GM19043 (cell line): ENCODE data around the gene KIF6.
"Not testable (repeated sequence)": the region's sequence is repeated elsewhere in the genome, so short reads cannot be mapped to it uniquely, and the experiment has no call there.

ENCODE experiments used
- ATAC-seq: cut with Tn5 transposase; IDR thresholded peaks from one replicate; pipeline ENCODE4 v1.9.1; 2021; ENCODE audit warnings: low read depth; ENCODE audit not compliant: unreplicated experiment

The KIF6 gene

DNA sequence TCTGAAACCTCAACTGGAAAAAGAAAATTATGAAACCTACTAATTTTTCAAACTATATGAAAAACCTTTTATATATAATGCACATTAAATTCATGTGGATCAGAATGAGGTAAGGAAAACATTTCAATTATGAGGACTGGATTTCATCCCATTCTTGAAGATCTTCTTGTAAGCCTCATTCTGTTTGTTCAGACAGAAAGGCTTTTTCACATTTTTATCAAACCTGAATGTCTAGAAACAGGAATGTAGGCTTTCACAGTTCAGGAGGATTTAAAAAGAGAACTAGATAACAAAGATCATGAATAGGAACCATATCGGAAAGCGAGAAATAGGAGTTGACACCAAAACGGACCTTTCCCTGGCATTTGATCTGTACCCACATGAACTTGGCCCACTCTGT is 210.2 kb downstream of the KIF6 start:
- no peak for ATAC-seq

DNA sequence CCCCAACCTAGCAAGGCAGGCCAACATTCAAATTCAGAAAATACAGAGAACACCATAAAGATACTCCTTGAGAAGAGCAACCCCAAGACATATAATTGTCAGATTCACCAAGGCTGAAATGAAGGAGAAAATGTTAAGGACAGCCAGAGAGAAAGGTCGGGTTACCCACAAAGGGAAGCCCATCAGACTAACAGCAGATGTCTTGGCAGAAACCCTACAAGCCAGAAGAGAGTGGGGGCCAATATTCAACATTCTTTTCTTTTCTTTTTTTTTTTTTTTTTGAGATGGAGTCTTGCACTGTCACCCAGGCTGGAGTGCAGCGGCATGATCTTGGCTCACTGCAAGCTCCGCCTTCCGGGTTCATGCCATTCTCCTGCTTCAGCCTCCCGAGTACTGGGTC is 215.4 kb downstream of the KIF6 start:
- not testable (repeated sequence) for ATAC-seq

DNA sequence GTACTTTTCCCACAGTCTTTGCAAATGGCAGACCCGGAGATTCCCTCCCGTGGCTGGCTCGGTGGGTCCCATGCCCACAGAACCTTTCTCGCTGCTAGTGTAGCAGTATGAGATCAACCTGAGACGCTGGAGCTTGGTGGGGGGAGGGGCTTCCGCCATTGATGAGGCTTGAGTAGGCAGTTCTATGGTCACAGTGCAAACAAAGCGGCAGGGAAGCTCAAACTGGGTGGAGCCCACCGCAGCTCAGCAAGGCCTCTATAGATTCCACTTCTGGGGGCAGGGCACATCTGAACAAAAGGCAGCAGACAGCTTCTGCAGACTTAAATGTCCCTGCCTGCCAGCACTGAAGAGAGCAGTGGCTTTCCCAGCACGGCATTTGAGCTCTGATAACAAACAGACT is 216.7 kb downstream of the KIF6 start:
- ATAC-seq: no peak

DNA sequence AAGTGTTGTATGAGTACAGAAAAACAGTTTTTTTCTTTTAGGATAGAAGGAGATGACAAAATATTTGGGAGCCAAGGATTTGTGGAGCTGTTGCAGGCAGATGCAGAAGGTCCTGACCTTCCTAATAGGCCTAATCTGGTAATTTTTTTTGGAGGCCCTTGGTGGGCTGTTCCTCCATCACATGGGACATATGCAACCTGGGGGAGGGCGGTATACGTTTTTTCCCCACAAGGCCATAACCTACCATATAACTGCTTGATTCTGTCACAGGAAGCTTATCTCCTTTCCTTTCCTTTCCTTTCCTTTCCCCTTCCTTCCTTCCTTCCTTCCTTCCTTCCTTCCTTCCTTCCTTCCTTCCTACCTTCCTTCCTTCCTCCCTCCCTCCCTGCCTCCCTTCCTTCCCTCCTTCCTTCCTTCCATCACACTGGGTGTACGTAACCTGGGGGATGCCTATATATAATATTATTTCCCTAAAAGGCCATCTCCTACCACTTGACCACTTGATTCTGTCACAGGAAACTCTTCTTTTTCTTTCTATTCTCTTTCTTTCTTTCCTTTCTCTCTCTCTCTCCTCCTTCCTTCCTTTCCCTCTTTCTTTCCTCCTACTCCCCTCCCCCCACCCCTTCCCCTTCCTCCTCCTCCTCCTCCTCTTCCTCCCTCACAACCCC is 217.7 kb downstream of the KIF6 start:
- no peak for ATAC-seq

DNA sequence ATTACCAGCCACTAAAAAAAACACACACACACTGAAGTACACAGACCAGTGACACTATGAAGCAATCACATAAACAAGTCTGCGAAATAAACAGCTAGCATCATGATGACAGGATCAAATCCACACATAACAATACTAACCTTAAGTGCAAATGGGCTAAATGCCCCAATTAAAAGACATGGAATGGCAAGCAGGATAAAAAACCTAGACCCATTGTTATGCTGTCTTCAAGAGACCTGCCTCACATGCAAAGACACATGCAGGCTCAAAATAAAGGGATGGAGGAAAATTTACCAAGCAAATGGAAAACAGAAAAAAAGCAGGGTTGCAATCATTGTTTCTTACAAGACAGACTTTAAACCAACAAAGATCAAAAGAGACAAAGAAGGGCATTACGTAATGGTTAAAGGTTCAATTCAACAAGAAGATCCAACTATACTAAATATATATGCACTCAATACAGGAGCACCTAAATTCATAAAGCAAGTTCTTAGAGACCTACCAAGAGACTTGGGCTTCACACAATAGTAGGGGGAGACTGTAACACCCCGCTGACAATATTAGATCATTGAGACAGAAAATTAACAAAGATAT is 222.7 kb downstream of the KIF6 start:
- ATAC-seq: not testable (repeated sequence)

DNA sequence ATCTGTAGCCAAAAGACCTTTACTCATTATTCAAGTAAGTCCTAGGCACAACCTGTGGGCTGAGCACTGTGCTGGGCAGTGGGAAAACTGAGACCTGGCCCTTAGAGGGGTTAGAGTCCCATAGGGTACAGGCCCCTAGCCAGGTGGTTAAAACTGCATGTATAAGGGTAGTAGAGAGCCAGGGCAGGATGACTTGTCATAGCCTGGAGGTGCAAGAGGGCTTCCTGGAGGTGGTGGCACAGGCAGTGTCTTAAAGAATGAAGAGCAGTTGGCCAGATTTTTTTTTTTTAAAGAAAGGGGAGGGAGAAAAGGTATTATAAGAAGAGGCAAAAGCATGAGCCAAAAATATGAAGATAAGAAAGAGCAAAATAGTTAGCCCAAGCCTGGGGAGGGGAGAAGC is 226.2 kb downstream of the KIF6 start:
- ATAC-seq: no peak

DNA sequence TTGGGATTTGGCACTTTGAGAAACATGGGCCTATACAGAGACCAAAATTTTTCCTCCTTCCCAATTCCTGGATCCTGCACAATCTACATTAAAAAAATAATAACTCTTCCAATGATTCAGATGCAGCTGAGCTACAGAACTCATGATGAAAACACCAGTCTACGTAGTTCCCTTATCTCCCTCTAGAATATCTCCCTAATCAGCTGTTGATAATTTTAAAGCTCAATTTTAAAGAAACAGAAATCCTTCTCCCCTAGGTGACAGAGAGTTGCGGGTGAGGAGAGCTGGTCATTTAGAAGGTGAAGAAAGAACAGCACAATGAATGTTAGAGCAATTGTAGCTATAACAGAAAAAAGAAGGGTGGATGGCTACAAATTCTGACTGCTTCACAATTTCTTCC is 227.1 kb downstream of the KIF6 start:
- ATAC-seq: no peak

DNA sequence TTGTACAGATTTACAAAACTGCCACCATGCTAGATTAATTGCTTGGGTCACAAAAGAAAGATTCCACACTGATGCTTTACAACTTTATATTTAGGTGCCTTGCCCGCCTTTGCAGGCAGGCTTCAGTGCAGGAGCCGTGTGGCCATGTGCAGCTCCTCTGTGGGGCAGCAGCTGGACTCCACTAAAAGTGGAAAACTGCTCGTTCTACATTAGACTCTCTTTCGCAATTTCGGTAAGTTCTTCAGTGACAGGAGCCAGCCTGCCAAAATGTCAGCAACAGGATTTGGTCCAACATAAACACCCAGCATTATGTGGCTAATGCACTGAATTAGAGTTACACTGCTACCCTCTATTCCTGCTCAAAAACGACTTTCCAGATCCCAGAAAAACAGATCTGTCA is 228.3 kb downstream of the KIF6 start:
- ATAC-seq: no peak

DNA sequence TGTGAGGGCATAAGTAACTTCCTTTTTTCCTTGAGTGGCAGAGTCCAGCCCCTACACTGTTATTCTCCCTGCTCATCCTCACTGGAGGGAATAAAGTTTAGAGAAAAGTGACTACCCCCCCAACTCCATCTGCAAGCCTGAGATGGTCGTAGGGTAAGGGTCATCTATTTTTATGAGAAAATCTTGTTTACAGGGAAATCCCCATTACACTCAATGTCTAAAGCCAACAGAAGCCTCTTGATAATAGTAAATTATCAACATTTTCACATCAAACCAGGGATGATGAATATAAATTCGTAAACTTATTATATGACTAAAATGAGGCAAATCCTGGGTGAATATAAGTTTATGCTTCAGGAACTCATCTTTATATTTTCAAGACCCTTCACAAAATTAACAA is 228.8 kb downstream of the KIF6 start:
- no peak for ATAC-seq

DNA sequence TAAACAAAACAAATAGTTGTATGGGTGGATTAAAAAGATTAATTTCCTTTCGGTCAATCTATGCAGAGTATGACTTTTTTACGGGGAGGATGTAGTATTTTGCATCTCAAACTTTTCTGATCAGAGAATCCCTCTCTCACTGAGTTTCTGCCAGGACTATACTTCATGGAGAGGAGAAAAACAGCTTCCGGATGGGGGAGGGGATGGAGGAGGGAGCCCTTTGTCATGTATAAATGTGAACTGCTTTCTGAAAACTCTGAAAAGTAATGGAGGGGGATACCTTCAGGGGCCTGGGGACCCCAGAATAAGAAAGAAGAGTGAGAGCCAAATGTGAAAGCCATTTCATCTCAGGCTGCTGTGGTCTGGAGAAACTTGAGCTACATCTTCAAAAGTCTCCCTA is 229.6 kb downstream of the KIF6 start:
- no peak for ATAC-seq

DNA sequence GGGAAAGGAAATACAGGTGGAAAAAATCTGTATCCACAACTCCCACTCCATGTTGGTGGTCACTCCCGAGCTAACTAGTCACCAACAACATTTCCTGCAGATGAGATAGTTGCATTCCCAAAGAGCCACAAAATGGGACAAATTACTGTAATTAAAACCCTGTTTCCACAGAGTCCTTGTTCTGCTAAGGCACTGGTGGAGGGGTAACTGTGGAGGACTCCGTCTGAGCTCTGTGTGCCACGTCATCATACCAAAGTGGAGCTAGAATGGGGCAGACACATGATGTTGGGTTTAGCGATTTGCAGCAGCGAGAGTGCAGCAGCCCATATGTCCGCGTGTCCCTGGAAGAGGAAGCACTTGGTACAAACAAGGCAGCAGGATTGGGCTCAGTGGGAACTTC is 230.2 kb downstream of the KIF6 start:
- no peak for ATAC-seq

DNA sequence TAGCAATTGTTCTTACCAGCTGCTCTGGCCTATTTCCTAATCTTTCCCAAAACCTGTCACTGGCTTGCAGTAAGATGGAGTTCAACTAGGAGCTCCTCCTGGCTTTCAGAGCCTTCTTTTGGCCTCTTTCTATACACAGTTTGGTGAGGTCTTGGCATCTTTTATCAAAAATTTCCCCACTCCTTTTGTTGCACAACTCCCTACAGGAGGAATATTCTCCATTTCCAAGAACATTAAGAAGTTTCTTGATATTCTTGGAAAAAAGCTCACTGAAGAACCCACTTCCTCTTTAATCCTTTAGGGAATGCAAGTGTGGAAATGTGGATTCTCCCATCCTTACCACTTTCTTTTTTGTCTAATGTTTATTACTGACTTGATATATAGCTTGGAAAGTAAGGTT is 231.4 kb downstream of the KIF6 start:
- ATAC-seq: no peak

DNA sequence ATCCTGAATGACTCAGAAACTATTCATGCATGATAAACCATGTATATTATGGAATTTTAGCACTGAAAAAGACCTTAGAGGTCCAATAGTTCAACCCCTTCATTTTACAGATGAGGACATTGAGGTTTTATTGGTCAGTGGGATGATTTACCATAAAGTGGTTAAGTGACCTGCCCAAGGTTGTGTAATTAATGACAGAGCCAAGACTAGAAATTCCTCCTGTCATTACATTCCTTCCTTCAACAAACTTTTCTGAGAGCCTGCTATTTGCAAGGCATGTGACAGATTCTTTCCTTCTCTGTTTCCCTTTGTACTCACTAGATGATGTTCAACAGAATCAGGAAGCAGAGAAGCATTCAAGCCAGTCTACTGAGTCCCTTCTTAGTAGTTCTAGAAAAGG is 232.0 kb downstream of the KIF6 start:
- no peak for ATAC-seq

DNA sequence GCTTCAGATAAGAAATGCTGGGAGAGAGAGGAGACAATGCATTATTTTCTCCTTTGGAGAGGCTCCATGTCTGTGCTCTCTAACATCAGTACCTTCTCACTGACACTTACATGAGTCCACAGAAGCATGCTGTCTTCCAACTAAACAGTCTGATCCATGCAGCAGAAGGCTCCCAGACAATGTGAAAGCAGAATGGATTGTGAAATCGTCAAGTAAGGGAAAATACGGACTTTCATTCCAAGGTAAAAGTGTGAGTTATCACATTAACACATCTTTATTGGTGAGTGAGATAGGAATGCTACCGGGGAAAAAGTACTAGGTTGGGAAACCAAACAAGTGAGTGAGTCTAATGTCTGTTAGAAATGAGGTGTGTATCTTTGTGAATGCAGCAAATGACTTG is 235.1 kb downstream of the KIF6 start:
- ATAC-seq: no peak

DNA sequence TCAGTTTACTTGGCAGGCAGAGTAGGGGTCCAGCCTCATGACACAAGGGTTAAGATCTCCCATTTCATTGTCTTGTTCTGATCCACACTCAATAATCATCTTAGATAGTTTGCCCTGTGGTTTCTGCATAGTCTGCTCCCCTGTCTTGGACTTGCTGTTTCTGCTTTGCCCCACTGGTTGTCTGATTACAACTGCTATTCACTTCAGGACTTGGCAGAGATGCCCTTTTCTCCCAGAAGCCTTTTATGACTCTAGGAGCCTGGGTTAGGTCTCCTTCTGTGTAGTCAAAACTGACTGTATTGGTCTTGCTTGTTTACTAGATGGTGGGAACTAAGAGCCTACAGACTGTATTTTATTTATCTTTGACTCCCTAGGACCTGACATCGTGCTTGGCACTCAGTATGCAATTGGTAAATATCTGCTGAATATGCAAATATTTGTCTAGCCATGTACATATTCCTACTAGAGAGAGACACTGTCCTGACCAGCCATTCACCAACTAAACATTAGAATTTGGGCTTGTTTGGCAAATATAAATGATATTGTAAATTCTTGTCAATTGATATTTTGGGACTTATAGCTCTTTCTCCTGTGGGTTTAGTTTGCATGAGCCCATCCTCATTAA is 236.8 kb downstream of the KIF6 start:
- no peak for ATAC-seq

DNA sequence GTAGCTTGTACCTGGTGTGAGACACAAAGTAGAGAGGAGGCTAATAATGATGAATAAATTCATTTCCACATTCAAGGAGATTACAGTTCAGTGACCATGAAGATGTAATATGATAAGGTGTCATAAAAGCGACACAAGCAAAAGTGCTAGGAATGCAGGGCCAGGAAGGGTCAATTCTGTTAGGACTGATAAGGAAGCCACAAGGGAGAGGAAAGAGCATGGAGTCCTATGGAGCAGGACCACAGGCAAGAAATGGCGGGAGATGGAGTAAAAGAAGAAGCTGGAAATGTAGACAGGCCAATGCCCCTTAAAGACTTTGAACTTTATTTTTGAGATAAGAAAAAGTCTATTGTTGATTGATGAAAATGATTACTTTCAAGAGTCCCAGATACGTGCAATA is 240.9 kb downstream of the KIF6 start:
- ATAC-seq: no peak

DNA sequence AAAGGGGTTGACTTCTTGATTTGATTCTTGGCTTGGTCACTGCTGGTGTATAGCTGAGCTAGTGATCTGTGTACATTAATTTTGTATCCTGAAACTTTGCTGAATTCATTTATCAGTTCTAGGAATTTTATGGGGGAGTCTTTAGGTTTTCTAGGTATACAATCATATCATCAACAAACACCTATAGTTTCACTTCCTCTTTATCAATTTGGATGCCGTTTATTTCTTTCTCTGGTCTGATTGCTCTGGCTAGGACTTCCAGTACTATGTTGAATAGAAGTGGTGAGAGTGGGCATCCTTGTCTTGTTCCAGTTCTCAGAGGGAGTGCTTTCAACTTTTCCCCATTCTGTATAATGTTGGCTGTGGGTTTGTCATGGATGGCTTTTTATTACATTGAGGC is 245.4 kb downstream of the KIF6 start:
- ATAC-seq: not testable (repeated sequence)

DNA sequence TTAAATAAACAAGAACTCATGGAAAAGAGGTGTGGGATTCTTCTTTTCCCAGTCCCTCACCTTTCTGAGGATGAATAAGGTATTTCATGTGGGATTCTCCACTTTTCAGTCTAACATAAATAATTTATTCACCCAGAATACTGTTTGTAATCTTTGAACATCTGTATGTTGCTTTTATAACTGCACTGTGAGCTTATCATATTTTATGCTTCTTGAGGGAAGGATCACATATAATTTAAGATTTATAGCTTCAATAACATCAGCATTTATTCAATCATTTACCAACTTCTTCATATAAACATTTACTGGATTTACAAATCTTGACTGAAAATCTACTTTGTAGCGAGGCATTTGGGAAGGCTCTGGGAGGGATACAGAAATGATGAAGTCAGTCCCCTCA is 248.5 kb downstream of the KIF6 start:
- ATAC-seq: no peak

DNA sequence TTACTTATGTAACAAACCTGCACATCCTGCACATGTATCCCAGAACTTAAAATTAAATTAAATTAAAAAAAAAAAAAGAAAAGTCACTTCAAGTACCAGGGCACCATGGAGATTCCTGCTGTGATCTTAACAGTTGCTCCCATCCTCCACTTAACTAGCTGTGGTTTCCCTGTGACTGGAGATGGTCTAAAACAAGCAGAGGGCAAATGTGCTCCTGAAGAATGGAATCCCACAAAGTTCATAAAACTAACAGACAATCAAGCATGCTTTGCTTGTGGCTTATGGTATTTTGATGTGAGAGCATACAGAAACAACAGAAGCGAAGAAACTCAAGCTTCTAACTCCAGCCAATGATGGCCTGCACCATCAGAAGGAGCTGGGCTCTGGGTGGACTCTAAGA is 249.1 kb downstream of the KIF6 start:
- ATAC-seq: no peak

DNA sequence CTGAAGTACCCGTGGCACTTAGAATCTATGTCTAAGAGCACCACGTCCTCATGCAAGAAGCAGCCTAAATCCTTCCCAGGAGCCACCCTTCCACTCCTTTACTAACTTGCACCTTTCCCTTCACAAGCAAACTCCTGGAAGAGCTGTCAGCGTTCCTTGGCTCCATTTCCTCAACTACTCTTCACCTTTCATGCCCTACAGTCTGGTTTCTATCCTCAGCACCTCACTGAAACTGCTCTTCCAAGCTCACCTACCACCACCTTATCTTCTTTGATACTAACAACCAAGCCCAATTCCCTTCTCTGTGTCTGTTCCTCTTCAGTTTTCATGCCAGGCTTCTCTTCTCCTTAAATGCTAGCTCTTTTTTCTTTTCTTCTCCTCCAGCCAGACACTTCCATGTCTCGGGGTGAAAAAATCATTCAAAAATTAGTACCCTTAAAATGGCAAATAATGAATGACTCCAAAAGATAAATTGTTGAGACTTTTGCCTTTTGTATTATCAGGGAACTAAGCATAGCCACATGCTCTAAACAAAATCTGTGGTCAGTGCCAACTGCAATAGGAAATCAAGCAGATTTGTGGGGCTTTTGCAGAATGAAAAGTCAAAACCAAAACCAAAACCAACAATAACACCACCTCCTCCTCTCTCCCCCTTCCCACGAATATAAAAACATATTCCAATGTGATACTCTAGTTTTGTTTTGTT is 253.1 kb downstream of the KIF6 start:
- no peak for ATAC-seq

DNA sequence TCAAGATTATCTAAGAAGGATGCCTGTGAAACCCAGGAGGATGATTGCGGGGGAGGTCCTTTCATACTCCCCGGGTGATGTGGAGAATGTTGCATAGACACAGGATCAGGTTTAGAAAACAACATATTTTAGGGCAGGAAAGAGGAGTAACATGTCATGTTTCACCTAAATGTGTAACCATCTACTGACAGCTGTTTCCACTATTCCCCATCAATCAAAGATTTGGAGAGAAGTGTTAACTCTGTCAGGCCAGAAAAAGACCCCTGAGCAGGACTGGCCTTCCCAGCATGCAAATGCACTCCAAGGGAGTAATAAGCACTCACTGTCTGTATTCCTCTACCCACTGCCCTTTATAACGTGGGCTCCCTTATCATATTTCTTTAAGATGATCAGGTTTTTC is 254.7 kb downstream of the KIF6 start:
- ATAC-seq: no peak

DNA sequence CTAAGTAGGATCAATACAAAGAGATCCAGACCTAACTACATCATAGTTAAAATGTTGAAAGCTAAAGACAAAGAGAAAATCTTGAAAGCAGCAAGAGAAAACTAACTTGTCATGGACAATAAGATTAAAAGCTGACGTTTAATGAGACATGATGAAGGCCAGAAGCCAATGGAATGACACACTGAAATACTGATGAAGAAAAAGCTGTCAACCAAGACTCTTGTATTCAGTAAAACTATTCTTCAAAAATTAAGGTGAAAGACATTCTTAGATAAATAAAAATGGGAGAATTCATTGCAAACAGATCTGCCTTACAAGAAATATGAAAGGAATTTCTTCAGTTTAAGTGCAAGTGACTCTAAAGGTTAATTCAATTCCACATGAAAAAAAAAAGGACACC is 256.8 kb downstream of the KIF6 start:
- ATAC-seq: no peak
